A673 (cell line): ENCODE measurements around the gene UQCC2.

Experiments
- EZH2 ChIP-seq: fragments of 200-600 bp; sonication (generic); IDR thresholded peaks from 2 replicates; pipeline ENCODE4 v1.6.1; 2017; ENCODE audit warnings: borderline replicate concordance, low read depth, mild to moderate bottlenecking, mixed read lengths, antibody characterized with exemption, low read length; ENCODE audit not compliant: poor library complexity, severe bottlenecking
- TF ChIP-seq, protein P1 (sequence below): fragments of 300-800, 200-600 bp; sonication (generic); conservative IDR thresholded peaks from 2 replicates; pipeline ENCODE4 v1.5.1; 2017; ENCODE audit warnings: low read depth, mild to moderate bottlenecking, antibody characterized with exemption, low read length, moderate library complexity, mixed read lengths

DNA sequence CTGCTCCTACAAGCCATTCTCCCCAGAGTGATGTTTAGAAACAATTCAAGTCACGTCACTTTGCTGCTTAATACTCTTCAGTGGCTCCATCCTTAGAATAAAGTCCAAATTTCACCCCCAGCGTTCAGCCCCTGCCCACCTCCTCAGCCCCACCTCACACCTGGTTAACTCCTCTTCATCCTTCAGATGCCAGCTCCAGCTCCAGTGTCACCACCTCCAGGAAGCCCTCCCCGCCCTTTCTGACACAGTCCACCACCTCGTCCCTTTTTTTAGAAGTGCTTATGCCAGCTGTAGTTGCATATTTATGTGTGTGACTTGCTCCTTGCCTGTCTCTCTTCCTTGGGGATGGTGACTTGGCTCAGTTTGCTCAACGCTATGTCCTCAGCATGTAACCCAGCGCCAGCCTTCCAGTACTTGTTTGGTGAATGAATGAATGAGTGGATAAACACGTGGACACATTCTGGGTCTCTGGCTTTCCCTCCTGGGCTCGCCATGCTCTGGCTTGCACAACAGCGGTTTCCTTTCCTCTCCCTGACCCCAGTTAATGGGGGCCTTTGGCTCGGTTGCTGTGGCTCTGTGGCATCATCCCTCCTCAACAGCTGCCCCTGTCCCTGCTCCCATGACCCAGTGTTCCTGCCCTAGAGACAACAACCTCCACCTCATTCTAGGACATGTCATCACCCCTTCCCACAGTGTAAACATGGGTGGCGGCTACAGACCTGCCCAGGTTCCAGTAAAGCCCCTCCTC lies 38.9 kb upstream of the UQCC2 start:
- no peak for TF ChIP-seq EZH2
- TF ChIP-seq, protein P1, sequence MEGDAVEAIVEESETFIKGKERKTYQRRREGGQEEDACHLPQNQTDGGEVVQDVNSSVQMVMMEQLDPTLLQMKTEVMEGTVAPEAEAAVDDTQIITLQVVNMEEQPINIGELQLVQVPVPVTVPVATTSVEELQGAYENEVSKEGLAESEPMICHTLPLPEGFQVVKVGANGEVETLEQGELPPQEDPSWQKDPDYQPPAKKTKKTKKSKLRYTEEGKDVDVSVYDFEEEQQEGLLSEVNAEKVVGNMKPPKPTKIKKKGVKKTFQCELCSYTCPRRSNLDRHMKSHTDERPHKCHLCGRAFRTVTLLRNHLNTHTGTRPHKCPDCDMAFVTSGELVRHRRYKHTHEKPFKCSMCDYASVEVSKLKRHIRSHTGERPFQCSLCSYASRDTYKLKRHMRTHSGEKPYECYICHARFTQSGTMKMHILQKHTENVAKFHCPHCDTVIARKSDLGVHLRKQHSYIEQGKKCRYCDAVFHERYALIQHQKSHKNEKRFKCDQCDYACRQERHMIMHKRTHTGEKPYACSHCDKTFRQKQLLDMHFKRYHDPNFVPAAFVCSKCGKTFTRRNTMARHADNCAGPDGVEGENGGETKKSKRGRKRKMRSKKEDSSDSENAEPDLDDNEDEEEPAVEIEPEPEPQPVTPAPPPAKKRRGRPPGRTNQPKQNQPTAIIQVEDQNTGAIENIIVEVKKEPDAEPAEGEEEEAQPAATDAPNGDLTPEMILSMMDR, result no peak
